ENCODE results near the gene FLACC1.
"Not testable (repeated sequence)": the region's sequence is repeated elsewhere in the genome, so short reads cannot be mapped to it uniquely, and the experiment has no call there.

The FLACC1 gene

DNA sequence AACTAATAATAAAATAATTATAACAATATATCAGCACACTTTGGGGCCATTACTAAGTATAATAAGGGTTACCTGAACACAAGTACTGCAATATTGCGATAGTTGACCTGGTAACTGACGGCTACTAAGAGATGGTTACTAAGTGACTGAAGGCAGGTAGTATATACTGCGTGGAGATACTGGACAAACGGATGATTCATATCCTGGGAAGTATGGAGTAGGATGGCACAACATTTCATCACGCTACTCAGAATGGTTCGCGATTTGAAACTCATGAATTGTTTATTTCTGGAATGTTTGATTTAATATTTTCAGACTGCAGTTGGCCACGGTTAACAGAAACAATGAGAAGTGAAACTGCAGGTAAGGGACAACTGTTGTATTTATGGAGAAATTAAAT lies 39.5 kb upstream of the FLACC1 start:
- TF ChIP-seq, protein P1, sequence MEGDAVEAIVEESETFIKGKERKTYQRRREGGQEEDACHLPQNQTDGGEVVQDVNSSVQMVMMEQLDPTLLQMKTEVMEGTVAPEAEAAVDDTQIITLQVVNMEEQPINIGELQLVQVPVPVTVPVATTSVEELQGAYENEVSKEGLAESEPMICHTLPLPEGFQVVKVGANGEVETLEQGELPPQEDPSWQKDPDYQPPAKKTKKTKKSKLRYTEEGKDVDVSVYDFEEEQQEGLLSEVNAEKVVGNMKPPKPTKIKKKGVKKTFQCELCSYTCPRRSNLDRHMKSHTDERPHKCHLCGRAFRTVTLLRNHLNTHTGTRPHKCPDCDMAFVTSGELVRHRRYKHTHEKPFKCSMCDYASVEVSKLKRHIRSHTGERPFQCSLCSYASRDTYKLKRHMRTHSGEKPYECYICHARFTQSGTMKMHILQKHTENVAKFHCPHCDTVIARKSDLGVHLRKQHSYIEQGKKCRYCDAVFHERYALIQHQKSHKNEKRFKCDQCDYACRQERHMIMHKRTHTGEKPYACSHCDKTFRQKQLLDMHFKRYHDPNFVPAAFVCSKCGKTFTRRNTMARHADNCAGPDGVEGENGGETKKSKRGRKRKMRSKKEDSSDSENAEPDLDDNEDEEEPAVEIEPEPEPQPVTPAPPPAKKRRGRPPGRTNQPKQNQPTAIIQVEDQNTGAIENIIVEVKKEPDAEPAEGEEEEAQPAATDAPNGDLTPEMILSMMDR (IDR thresholded peaks at IDR 0.05; ENCODE audit: low read depth, low read length), result no peak
- no peak for DNase-seq (ENCODE audit: low read depth, low spot score)
- in situ Hi-C loops (cut with HindIII; ENCODE audit: low sequenced_read_pairs), result no loop called here
- no peak overlapping the region for H3K4me3 ChIP-seq (ENCODE audit: low read depth, low read length)

DNA sequence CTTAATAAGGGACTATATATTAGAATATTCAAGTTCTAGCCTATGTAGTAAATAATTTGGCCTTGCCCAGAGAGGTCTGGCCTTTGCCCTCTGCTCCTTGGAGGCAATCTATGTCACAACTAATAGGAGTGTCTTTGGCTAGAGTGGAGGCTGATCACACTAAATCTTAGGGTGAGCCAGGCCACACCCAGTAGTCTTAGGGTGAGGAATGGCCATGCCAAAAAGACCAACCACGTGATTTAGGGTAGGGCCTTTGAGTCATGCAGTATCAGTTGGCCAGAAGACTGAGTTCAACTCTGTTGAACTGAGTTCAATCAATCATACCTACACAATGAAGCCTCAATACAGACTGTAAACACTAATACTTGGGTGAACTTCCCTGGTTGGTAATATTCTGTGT lies 26.0 kb upstream of the FLACC1 start:
- H3K4me3 ChIP-seq (ENCODE audit: low read depth, low read length), result no peak overlapping the region
- TF ChIP-seq, protein P1 (IDR thresholded peaks at IDR 0.05; ENCODE audit: low read depth, low read length), result no peak

GRCh38 chr2:201378496-201379397 lies 21.6 kb upstream of the FLACC1 start:
- in situ Hi-C loops (cut with HindIII; ENCODE audit: low sequenced_read_pairs), result no loop called here
- no peak for DNase-seq (ENCODE audit: low read depth, low spot score)
- no peak overlapping the region for H3K4me3 ChIP-seq (ENCODE audit: low read depth, low read length)
- TF ChIP-seq, protein P1 (IDR thresholded peaks at IDR 0.05; ENCODE audit: low read depth, low read length), result no peak

More for the DNA sequence above, 26.0 kb upstream of the FLACC1 start:
- no peak for DNase-seq (ENCODE audit: low read depth, low spot score)
- in situ Hi-C loops (cut with HindIII; ENCODE audit: low sequenced_read_pairs), result no loop called here

- no peak for DNase-seq (ENCODE audit: low read depth, low spot score)
- in situ Hi-C loops (cut with HindIII; ENCODE audit: low sequenced_read_pairs), result no loop called here
- no peak overlapping the region for H3K4me3 ChIP-seq (ENCODE audit: low read depth, low read length)
- TF ChIP-seq, protein P1 (IDR thresholded peaks at IDR 0.05; ENCODE audit: low read depth, low read length), result no peak
Observed at GRCh38 chr2:201377218-201377617, 20.1 kb upstream of the FLACC1 start.

DNA sequence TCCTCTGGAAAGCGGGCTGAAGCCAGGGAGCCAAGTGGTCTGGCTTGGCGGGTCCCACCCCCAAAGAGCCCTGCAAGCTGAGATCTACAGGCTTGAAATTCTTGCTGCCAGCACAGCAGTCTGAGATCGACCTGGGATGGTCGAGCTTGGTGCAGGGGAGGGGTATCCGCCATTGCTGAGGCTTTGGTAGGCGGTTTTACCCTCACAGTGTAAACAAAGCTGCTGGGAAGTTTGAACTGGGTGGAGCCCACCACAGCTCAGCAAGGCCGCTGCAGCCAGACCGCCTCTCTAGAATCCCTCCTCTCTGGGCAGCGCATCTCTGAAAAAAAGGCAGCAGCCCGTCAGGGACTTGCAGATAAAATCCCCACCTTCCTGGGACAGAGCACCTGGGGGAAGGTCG lies 12.6 kb upstream of the FLACC1 start:
- DNase-seq (ENCODE audit: low read depth, low spot score), result no peak
- in situ Hi-C loops (cut with HindIII; ENCODE audit: low sequenced_read_pairs), result no loop called here
- no peak overlapping the region for H3K4me3 ChIP-seq (ENCODE audit: low read depth, low read length)
- TF ChIP-seq, protein P1 (IDR thresholded peaks at IDR 0.05; ENCODE audit: low read depth, low read length), result no peak

DNA sequence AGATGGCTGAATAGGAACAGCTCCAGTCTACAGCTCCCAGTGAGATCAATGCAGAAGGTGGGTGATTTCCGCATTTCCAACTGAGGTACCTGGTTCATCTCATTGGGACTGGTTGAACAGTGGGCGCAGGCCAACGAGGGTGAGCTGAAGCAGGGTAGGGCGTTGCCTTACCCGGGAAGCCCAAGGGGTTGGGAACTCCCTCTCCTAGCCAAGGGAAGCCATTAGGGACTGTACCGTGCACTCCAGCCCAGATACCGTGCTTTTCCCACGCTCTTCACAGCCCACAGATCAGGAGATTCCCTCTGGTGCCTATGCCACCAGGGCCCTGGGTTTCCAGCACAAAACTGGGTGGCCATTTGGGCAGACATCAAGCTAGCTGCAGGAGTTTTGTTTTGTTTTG lies 12.2 kb upstream of the FLACC1 start:
- DNase-seq (ENCODE audit: low read depth, low spot score); H3K4me3 ChIP-seq (ENCODE audit: low read depth, low read length); in situ Hi-C loops (cut with HindIII; ENCODE audit: low sequenced_read_pairs): not testable (repeated sequence)

DNA sequence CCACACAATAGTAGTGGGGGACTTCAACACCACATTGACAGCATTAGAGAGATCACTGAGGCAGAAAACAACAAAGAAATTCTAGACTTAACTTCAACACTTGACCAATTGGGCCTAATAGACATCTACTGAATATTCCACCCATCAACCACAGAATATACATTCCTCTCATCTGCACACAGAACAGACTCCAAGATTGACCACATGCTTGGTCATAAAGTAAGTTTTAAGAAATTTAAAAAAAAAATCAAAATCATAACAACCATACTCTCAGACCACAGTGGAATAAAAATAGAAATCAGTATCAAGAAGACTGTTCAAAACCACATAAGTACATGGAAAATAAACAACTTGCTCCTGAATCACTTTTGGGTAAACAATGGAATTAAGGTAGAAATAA lies 9.0 kb upstream of the FLACC1 start:
- H3K4me3 ChIP-seq (ENCODE audit: low read depth, low read length), result no peak overlapping the region
- in situ Hi-C loops (cut with HindIII; ENCODE audit: low sequenced_read_pairs), result no loop called here
- DNase-seq (ENCODE audit: low read depth, low spot score), result peak; percentile 7
- TF ChIP-seq, protein P1 (IDR thresholded peaks at IDR 0.05; ENCODE audit: low read depth, low read length), result no peak
